ENCODE measurements around the gene GPRC5D. TPM values are rescaled to one million over a fixed set of nuclear protein-coding genes. Genes with fewer than 3 reads are reported as not detected.

GPRC5D gene
- total RNA-seq, 1 experiment from 2014 or later = not detected

- H3K27ac ChIP-seq = no peak overlapping the region
- intact Hi-C loops (cut with micrococcal nuclease; ENCODE audit: unreplicated experiment) = no loop called here
- no TSS peak for BruUV-seq (replicated peaks)
Measured at GRCh38 chr12:12924169-12924568, 27.8 kb downstream of the GPRC5D start.

GRCh38 chr12:12922978-12923377 is 29.0 kb downstream of the GPRC5D start:
- no TSS peak for BruUV-seq (replicated peaks)
- no peaks in the 10 kb centered on the region for H3K4me1 ChIP-seq (replicated peaks; ENCODE audit: insufficient read depth)

More at GRCh38 chr12:12924169-12924568, 27.8 kb downstream of the GPRC5D start:
- Histone ChIP-seq H3K9me3 (ENCODE audit: insufficient read depth, low read depth) (no peaks in the 10 kb centered on the region), H4K20me1 (ENCODE audit: insufficient read depth) (no peaks in the 10 kb centered on the region), H3K79me2 (ENCODE audit: low read depth) (0 out of 2 replicates have a peak, but pooled peaks cover 5% of the 10 kb centered on the region), H3K4me1 (replicated peaks; ENCODE audit: insufficient read depth) (no peaks in the 10 kb centered on the region), H3K4me3 (no peak overlapping the region), H3K9me2 (ENCODE audit: insufficient read depth) (no peaks in the 10 kb centered on the region), H3K4me2 (no peak overlapping the region), H2AFZ (no peak overlapping the region), H3K36me3 (ENCODE audit: low read depth) (no peaks in the 10 kb centered on the region), H3K27me3 (ENCODE audit: insufficient read depth, low read depth) (no peaks in the 10 kb centered on the region), H3F3A (ENCODE audit: insufficient read depth, low read depth) (peaks cover 27% of the 10 kb centered on the region)
- DNase-seq = no peak
- CTCF ChIA-PET = no interaction called here
- no peak for TF ChIP-seq EZH2 (IDR thresholded peaks at IDR 0.05; ENCODE audit: low read depth)
- TF ChIP-seq CTCF (conservative IDR thresholded peaks at IDR 0.05) = no peak
- POLR2A ChIA-PET (ENCODE audit: unreplicated experiment) = no interaction called here

DNA sequence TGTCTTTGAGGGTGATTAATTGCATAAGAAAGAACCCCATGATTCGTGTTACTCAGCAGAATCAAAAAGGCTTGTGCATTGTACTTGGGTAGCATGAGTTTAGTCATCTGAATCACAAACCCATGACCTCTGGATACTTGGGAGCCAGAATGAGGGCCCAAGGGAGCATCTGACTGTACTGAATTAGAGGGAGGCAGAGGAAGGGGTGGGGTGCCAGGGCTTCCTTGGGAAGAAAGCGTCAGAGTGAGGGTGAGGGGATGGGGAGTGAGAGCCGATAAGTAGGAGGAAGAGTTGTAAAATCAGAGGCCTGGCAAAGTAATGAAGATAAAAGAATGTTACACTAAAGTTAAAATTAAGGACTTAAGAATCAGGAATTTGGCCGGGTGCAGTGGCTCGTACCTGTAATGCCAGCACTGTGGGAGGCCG is 29.8 kb downstream of the GPRC5D start:
- TF ChIP-seq CTCF (conservative IDR thresholded peaks at IDR 0.05) = no peak
- TF ChIP-seq EZH2 (IDR thresholded peaks at IDR 0.05; ENCODE audit: low read depth) = no peak
- Histone ChIP-seq H3K9me2 (ENCODE audit: insufficient read depth) (no peaks in the 10 kb centered on the region), H3F3A (ENCODE audit: insufficient read depth, low read depth) (peaks cover 46% of the 10 kb centered on the region), H3K4me1 (replicated peaks; ENCODE audit: insufficient read depth) (no peaks in the 10 kb centered on the region), H3K79me2 (ENCODE audit: low read depth) (0 out of 2 replicates have a peak, but pooled peaks cover 5% of the 10 kb centered on the region), H4K20me1 (ENCODE audit: insufficient read depth) (peaks cover 13% of the 10 kb centered on the region; the same call in 1 of the 2 replicates), H3K36me3 (ENCODE audit: low read depth) (0 out of 2 replicates have a peak, but pooled peaks cover 11% of the 10 kb centered on the region), H3K27me3 (ENCODE audit: insufficient read depth, low read depth) (no peaks in the 10 kb centered on the region), H3K9me3 (ENCODE audit: insufficient read depth, low read depth) (no peaks in the 10 kb centered on the region), H3K4me3 (no peak overlapping the region), H3K4me2 (no peak overlapping the region), H3K27ac (no peak overlapping the region), H2AFZ (no peak overlapping the region)
- POLR2A ChIA-PET (ENCODE audit: unreplicated experiment) = no interaction called here
- CTCF ChIA-PET = no interaction called here
- intact Hi-C loops (cut with micrococcal nuclease; ENCODE audit: unreplicated experiment) = no loop called here
- no peak for DNase-seq
- BruUV-seq (replicated peaks) = no TSS peak

More at GRCh38 chr12:12922978-12923377, 29.0 kb downstream of the GPRC5D start:
- H3K4me3 ChIP-seq = no peak overlapping the region
- H3K9me3 ChIP-seq (ENCODE audit: insufficient read depth, low read depth) = no peaks in the 10 kb centered on the region
- TF ChIP-seq EZH2 (IDR thresholded peaks at IDR 0.05; ENCODE audit: low read depth) = no peak
- TF ChIP-seq CTCF (conservative IDR thresholded peaks at IDR 0.05) = no peak
- H3F3A ChIP-seq (ENCODE audit: insufficient read depth, low read depth) = peaks cover 39% of the 10 kb centered on the region
- no peak overlapping the region for H3K4me2 ChIP-seq
- H3K9me2 ChIP-seq (ENCODE audit: insufficient read depth) = no peaks in the 10 kb centered on the region
- ChIA-PET CTCF (no interaction called here), POLR2A (ENCODE audit: unreplicated experiment) (no interaction called here)
- no peak for DNase-seq
- intact Hi-C loops (cut with micrococcal nuclease; ENCODE audit: unreplicated experiment) = no loop called here
- 0 out of 2 replicates have a peak, but pooled peaks cover 6% of the 10 kb centered on the region for H3K36me3 ChIP-seq (ENCODE audit: low read depth)
- H3K27ac ChIP-seq = no peak overlapping the region
- H4K20me1 ChIP-seq (ENCODE audit: insufficient read depth) = peaks cover 7% of the 10 kb centered on the region; the same call in 1 of the 2 replicates
- H2AFZ ChIP-seq = no peak overlapping the region
- no peaks in the 10 kb centered on the region for H3K27me3 ChIP-seq (ENCODE audit: insufficient read depth, low read depth)
- no peaks in the 10 kb centered on the region for H3K79me2 ChIP-seq (ENCODE audit: low read depth)
